Esophagus squamous epithelium (tissue), 5 donors: ENCODE measurements around the gene ANKRD13D. TPM values are rescaled to one million over a fixed set of nuclear protein-coding genes. Genes with fewer than 3 reads are reported as not detected.

Experiments
- DNase-seq: peaks from one replicate; lab custom pipeline; 2025; lab: John Stamatoyannopoulos, UW
- H3K27ac ChIP-seq, 4 donors: fragments of 200-600 bp; sonication (generic); one replicate each; pipeline ENCODE4 v1.5.1; 2016 to 2019; ENCODE audit warnings: mild to moderate bottlenecking in 1 of 4
- H3K27me3 ChIP-seq, 4 donors: fragments of 200-600 bp; sonication (generic); 1 replicate in 3 of 4; 2 replicates in 1 of 4; pipeline versions ENCODE4 v1.5.1 to v1.6.0; 2017 to 2021; ENCODE audit warnings: antibody characterized with exemption in 1 of 4
- H3K36me3 ChIP-seq, 3 donors: fragments of 200-600 bp; sonication (generic); one replicate each; pipeline ENCODE4 v1.5.1; 2016 to 2019
- H3K4me1 ChIP-seq, 3 donors: fragments of 200-600 bp; sonication (generic); one replicate each; pipeline ENCODE4 v1.5.1; 2017 to 2019
- H3K4me3 ChIP-seq, 4 donors: fragments of 200-600 bp; sonication (generic); 1 replicate in 3 of 4; 2 replicates in 1 of 4; pipeline ENCODE4 v1.5.1; 2016 to 2019; ENCODE audit warnings: mild to moderate bottlenecking in 2 of 4, moderate library complexity in 1 of 4
- H3K9me3 ChIP-seq, 3 donors: fragments of 200-600 bp; sonication (generic); one replicate each; pipeline ENCODE4 v1.5.1; 2016 to 2019
- CTCF ChIP-seq, 6 experiments: fragments of 450-650 bp in 4 of 6; fragments of 200-600 bp in 2 of 6; sonication (generic) in 2 of 6; IDR thresholded peaks; one replicate each; pipeline ENCODE4 v1.5.1; 2016 to 2019; ENCODE audit warnings: antibody characterized with exemption in 6 of 6, mild to moderate bottlenecking in 4 of 6, moderate library complexity in 4 of 6
- POLR2A ChIP-seq, 4 donors: fragments of 450-650 bp; IDR thresholded peaks; one replicate each; pipeline ENCODE4 v1.6.1; 2017; ENCODE audit warnings: antibody characterized with exemption in 4 of 4, mild to moderate bottlenecking in 4 of 4, moderate library complexity in 3 of 4
- WGBS, 2 donors: methylation state at CpG; one replicate each; pipeline ENCODE4 v1.1.5; 2018; 5-methylcytosine and 5-hydroxymethylcytosine counted together
- intact Hi-C: fragments of 100-400 bp; cut with DNase I; formaldehyde crosslinking; loops from one replicate; pipeline ENCODE4 v1.15.0; 2022
- total RNA-seq, 4 donors: library from RNA; depleted of rRNA; stranded (reverse); fragments of >200 nt; gene quantifications; one replicate each; pipeline ENCODE4 v1.1.0, GENCODE V29; 2016
- donor health status: DM: yes; HTN: yes; CAD: no.

The ANKRD13D gene
- total RNA-seq, 4 donors from 2014 or later = 27.4 to 50.6 (median 41.6) TPM

GRCh38 chr11:67320011-67320410 lies 30.9 kb downstream of the ANKRD13D start:
- Histone ChIP-seq H3K27me3 (no peaks in the 10 kb centered on the region), H3K9me3 (no peaks in the 10 kb centered on the region), H3K27ac (no peak overlapping the region), H3K4me1 (peaks cover 17 to 60% (median 20%) of the 10 kb centered on the region in 3 donors), H3K36me3 (peaks cover 0 to 27% (median 0%) of the 10 kb centered on the region in 3 donors), H3K4me3 (no peak overlapping the region)
- WGBS, 2 donors = 74 to 82% methylated on average over 3 of the region's 3 CpGs
- DNase-seq = no peak
- intact Hi-C loops = no loop called here
- TF ChIP-seq CTCF (IDR thresholded peaks at IDR 0.05) (no peak), POLR2A (IDR thresholded peaks at IDR 0.05) (no peak)

- DNase-seq = no peak
- Histone ChIP-seq H3K27me3 (no peaks in the 10 kb centered on the region), H3K36me3 (peaks cover 0 to 27% (median 0%) of the 10 kb centered on the region in 3 donors), H3K4me3 (no peak overlapping the region), H3K27ac (no peak overlapping the region), H3K9me3 (no peaks in the 10 kb centered on the region), H3K4me1 (peaks cover 12 to 54% (median 15%) of the 10 kb centered on the region in 3 donors)
- intact Hi-C loops = no loop called here
- TF ChIP-seq POLR2A (IDR thresholded peaks at IDR 0.05) (no peak), CTCF (IDR thresholded peaks at IDR 0.05) (no peak)
- 80 to 88% methylated on average over 1 of the region's 2 CpGs for WGBS, 2 donors
These were observed 31.6 kb downstream of the ANKRD13D start for GRCh38 chr11:67320691-67321090.

- Histone ChIP-seq H3K4me1 (peaks cover 9 to 47% (median 14%) of the 10 kb centered on the region in 3 donors), H3K27ac (no peak overlapping the region), H3K4me3 (no peak overlapping the region), H3K36me3 (peaks cover 0 to 27% (median 0%) of the 10 kb centered on the region in 3 donors), H3K9me3 (no peaks in the 10 kb centered on the region), H3K27me3 (no peaks in the 10 kb centered on the region)
- WGBS, 2 donors = 81 to 87% methylated on average over 6 of the region's 6 CpGs
- TF ChIP-seq CTCF (IDR thresholded peaks at IDR 0.05) = no peak
- TF ChIP-seq POLR2A (IDR thresholded peaks at IDR 0.05) = no peak
- intact Hi-C loops = no loop called here
- no peak for DNase-seq
These were observed 32.3 kb downstream of the ANKRD13D start for GRCh38 chr11:67321313-67321871.

- 80 to 100% methylated on average over 1 to 2 of the region's 3 CpGs for WGBS, 2 donors
- no peaks in the 10 kb centered on the region for H3K9me3 ChIP-seq
- peaks cover 0 to 27% (median 0%) of the 10 kb centered on the region in 3 donors for H3K36me3 ChIP-seq
- TF ChIP-seq CTCF (IDR thresholded peaks at IDR 0.05) (no peak), POLR2A (IDR thresholded peaks at IDR 0.05) (no peak)
- no peak for DNase-seq
- intact Hi-C loops = no loop called here
- no peak overlapping the region for H3K27ac ChIP-seq
- H3K4me1 ChIP-seq = peaks cover 3 to 40% (median 11%) of the 10 kb centered on the region in 3 donors
- H3K4me3 ChIP-seq = no peak overlapping the region
- no peaks in the 10 kb centered on the region for H3K27me3 ChIP-seq
These were observed 32.9 kb downstream of the ANKRD13D start for GRCh38 chr11:67322049-67322448.

GRCh38 chr11:67323526-67323925 lies 34.4 kb downstream of the ANKRD13D start:
- Histone ChIP-seq H3K9me3 (no peaks in the 10 kb centered on the region), H3K36me3 (peaks cover 0 to 27% (median 0%) of the 10 kb centered on the region in 3 donors), H3K4me3 (no peak overlapping the region), H3K27ac (no peak overlapping the region), H3K27me3 (no peaks in the 10 kb centered on the region), H3K4me1 (peaks cover 0 to 33% (median 8%) of the 10 kb centered on the region in 3 donors)
- intact Hi-C loops = no loop called here
- TF ChIP-seq CTCF (IDR thresholded peaks at IDR 0.05) (no peak), POLR2A (IDR thresholded peaks at IDR 0.05) (no peak)
- no peak for DNase-seq
- 84 to 94% methylated on average over 7 of the region's 7 CpGs for WGBS, 2 donors
